ENCODE data around the gene XRCC2.
"Not testable (repeated sequence)": the region's sequence is repeated elsewhere in the genome, so short reads cannot be mapped to it uniquely, and the experiment has no call there.

DNA sequence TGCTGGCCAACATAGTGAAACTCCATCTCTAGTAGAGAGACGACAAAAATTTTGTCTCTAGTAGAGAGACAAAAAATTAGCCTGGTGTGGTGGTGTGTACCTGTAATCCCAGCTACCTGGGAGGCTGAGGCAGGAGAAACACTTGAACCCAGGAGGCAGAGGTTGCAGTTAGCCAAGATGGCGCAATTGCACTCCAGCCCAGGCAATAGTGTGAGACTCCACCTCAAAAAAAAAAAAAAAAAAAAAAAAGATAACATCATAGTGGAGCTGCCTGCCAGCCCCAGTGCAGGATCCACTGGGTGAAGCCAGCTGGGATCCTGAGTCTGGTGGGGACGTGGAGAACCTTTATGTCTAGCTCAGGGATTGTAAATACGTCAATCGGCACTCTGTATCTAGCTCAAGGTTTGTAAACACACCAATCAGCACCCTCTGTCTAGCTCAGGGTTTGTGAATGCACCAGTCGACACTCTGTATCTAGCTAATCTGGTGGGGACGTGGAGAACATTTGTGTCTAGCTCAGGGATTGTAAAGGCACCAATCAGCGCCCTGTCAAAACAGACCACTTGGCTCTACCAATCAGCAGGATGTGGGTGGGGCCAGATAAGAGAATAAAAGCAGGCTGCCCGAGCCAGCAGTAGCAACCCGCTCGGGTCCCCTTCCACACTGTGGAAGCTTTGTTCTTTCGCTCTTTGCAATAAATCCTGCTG lies 21.5 kb upstream of the XRCC2 start:
- TF ChIP-seq MYC (IDR thresholded peaks at IDR 0.05; ENCODE audit: low read depth, low read length): not testable (repeated sequence)
- TF ChIP-seq, protein P1, sequence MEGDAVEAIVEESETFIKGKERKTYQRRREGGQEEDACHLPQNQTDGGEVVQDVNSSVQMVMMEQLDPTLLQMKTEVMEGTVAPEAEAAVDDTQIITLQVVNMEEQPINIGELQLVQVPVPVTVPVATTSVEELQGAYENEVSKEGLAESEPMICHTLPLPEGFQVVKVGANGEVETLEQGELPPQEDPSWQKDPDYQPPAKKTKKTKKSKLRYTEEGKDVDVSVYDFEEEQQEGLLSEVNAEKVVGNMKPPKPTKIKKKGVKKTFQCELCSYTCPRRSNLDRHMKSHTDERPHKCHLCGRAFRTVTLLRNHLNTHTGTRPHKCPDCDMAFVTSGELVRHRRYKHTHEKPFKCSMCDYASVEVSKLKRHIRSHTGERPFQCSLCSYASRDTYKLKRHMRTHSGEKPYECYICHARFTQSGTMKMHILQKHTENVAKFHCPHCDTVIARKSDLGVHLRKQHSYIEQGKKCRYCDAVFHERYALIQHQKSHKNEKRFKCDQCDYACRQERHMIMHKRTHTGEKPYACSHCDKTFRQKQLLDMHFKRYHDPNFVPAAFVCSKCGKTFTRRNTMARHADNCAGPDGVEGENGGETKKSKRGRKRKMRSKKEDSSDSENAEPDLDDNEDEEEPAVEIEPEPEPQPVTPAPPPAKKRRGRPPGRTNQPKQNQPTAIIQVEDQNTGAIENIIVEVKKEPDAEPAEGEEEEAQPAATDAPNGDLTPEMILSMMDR (IDR thresholded peaks at IDR 0.05; ENCODE audit: low read depth, low read length): not testable (repeated sequence)

Data from NB4 (cell line).